Body of pancreas (tissue), 4 donors: ENCODE results near the gene ADCY5.

ENCODE experiments used
- CTCF ChIP-seq, 7 experiments: fragments of 450-650 bp in 4 of 7; fragments of 200-600 bp in 3 of 7; sonication (generic) in 3 of 7; IDR thresholded peaks; one replicate each; pipeline ENCODE4 v1.5.1; 2016 to 2019; ENCODE audit warnings: antibody characterized with exemption in 7 of 7
- POLR2A ChIP-seq, 3 donors: fragments of 450-650 bp; IDR thresholded peaks; one replicate each; pipeline ENCODE4 v1.6.1; 2016; ENCODE audit warnings: antibody characterized with exemption in 3 of 3, mild to moderate bottlenecking in 2 of 3

- TF ChIP-seq POLR2A (IDR thresholded peaks at IDR 0.05) = no peak
- no peak for TF ChIP-seq CTCF (IDR thresholded peaks at IDR 0.05)
These were observed 48.7 kb downstream of the ADCY5 start for GRCh38 chr3:123400169-123400568.
